ENCODE results near the gene MAPRE2.

GRCh38 chr18:35163721-35164120, 122.5 kb downstream of the MAPRE2 start:
- TF ChIP-seq YY1 (IDR thresholded peaks at IDR 0.05; ENCODE audit: insufficient read depth, insufficient read length) (no peak), SUZ12 (IDR thresholded peaks at IDR 0.05; ENCODE audit: extremely low read depth, insufficient read depth, insufficient read length) (no peak), ZNF274 (IDR thresholded peaks at IDR 0.05; ENCODE audit: low read depth, low read length) (no peak)

Data from NT2/D1 (cell line).